ENCODE results near the gene RASSF3. TPM values are rescaled to one million over a fixed set of nuclear protein-coding genes. Genes with fewer than 3 reads are reported as not detected.
"Not testable (repeated sequence)": the region's sequence is repeated elsewhere in the genome, so short reads cannot be mapped to it uniquely, and the experiment has no call there.

RASSF3 gene
- total and polyA plus RNA-seq, 2 donors from 2014 or later: 8.2 to 35.6 TPM

- Histone ChIP-seq H3K36me3 (ENCODE audit: control insufficient read depth in 2 of 3, insufficient read depth in 3 of 3, low read length in 3 of 3) (no peaks in the 10 kb centered on the region), H3K9ac (ENCODE audit: low read length in 3 of 3) (no peak overlapping the region), H3K27me3 (ENCODE audit: control insufficient read depth, insufficient read depth, low read length) (no peaks in the 10 kb centered on the region), H3K27ac (ENCODE audit: low read depth in 2 of 2, low read length in 2 of 2) (no peak overlapping the region), H3K4me1 (ENCODE audit: control insufficient read depth in 2 of 3, insufficient read depth in 2 of 3, low read depth in 1 of 3, low read length in 3 of 3) (no peaks in the 10 kb centered on the region), H3K9me3 (ENCODE audit: control insufficient read depth in 2 of 3, insufficient read depth in 1 of 3, low read length in 3 of 3) (no peaks in the 10 kb centered on the region), H3K4me3 (ENCODE audit: low read length in 3 of 3) (no peak overlapping the region)
- TF ChIP-seq, protein P1, sequence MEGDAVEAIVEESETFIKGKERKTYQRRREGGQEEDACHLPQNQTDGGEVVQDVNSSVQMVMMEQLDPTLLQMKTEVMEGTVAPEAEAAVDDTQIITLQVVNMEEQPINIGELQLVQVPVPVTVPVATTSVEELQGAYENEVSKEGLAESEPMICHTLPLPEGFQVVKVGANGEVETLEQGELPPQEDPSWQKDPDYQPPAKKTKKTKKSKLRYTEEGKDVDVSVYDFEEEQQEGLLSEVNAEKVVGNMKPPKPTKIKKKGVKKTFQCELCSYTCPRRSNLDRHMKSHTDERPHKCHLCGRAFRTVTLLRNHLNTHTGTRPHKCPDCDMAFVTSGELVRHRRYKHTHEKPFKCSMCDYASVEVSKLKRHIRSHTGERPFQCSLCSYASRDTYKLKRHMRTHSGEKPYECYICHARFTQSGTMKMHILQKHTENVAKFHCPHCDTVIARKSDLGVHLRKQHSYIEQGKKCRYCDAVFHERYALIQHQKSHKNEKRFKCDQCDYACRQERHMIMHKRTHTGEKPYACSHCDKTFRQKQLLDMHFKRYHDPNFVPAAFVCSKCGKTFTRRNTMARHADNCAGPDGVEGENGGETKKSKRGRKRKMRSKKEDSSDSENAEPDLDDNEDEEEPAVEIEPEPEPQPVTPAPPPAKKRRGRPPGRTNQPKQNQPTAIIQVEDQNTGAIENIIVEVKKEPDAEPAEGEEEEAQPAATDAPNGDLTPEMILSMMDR (IDR thresholded peaks at IDR 0.05; ENCODE audit: borderline replicate concordance, extremely low read depth, insufficient read depth): no peak
- FAIRE-seq (no peak), DNase-seq (no peak)
- intact Hi-C loops (cut with DNase I): no loop called here
Measured at GRCh38 chr12:64652346-64652745, 42.1 kb downstream of the RASSF3 start.

- Histone ChIP-seq H3K9me3 (ENCODE audit: control insufficient read depth in 2 of 3, insufficient read depth in 1 of 3, low read length in 3 of 3) (no peaks in the 10 kb centered on the region), H3K4me1 (ENCODE audit: control insufficient read depth in 2 of 3, insufficient read depth in 2 of 3, low read depth in 1 of 3, low read length in 3 of 3) (no peaks in the 10 kb centered on the region), H3K4me3 (ENCODE audit: low read length in 3 of 3) (no peak overlapping the region), H3K36me3 (ENCODE audit: control insufficient read depth in 2 of 3, insufficient read depth in 3 of 3, low read length in 3 of 3) (no peaks in the 10 kb centered on the region), H3K9ac (ENCODE audit: low read length in 3 of 3) (no peak overlapping the region), H3K27ac (ENCODE audit: low read depth in 2 of 2, low read length in 2 of 2) (no peak overlapping the region), H3K27me3 (ENCODE audit: control insufficient read depth, insufficient read depth, low read length) (no peaks in the 10 kb centered on the region)
- FAIRE-seq (no peak), DNase-seq (no peak)
- intact Hi-C loops (cut with DNase I): no loop called here
- TF ChIP-seq, protein P1 (IDR thresholded peaks at IDR 0.05; ENCODE audit: borderline replicate concordance, extremely low read depth, insufficient read depth): no peak
Measured at GRCh38 chr12:64653123-64653522, 42.8 kb downstream of the RASSF3 start.

DNA sequence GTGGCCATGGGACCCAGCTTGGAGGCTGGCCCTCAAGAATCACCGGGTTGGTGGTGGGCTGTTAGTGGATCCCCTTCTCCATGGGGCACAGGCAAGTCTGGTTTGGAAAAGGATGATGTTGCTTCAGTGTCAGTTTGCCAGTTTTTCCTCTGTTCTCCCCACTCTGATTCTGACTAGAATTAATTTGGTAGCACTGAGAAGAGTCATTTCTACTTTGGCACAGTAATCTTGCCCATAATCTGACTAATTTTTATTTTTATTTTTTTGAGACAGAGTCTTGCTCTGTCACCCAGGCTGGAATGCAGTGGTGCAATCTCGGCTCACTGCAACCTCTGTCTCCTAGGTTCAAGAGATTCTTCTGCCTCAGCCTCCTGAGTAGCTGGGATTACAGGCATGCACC is 43.6 kb downstream of the RASSF3 start:
- FAIRE-seq; DNase-seq; H3K27me3 ChIP-seq (ENCODE audit: control insufficient read depth, insufficient read depth, low read length); H3K36me3 ChIP-seq (ENCODE audit: control insufficient read depth in 2 of 3, insufficient read depth in 3 of 3, low read length in 3 of 3); H3K9me3 ChIP-seq (ENCODE audit: control insufficient read depth in 2 of 3, insufficient read depth in 1 of 3, low read length in 3 of 3); H3K9ac ChIP-seq (ENCODE audit: low read length in 3 of 3); H3K4me3 ChIP-seq (ENCODE audit: low read length in 3 of 3); intact Hi-C loops (cut with DNase I); H3K27ac ChIP-seq (ENCODE audit: low read depth in 2 of 2, low read length in 2 of 2); H3K4me1 ChIP-seq (ENCODE audit: control insufficient read depth in 2 of 3, insufficient read depth in 2 of 3, low read depth in 1 of 3, low read length in 3 of 3): not testable (repeated sequence)

GRCh38 chr12:64655141-64655540 is 44.8 kb downstream of the RASSF3 start:
- Histone ChIP-seq H3K9ac (ENCODE audit: low read length in 3 of 3) (no peak overlapping the region), H3K27ac (ENCODE audit: low read depth in 2 of 2, low read length in 2 of 2) (no peak overlapping the region), H3K27me3 (ENCODE audit: control insufficient read depth, insufficient read depth, low read length) (no peaks in the 10 kb centered on the region), H3K36me3 (ENCODE audit: control insufficient read depth in 2 of 3, insufficient read depth in 3 of 3, low read length in 3 of 3) (no peaks in the 10 kb centered on the region), H3K4me3 (ENCODE audit: low read length in 3 of 3) (no peak overlapping the region), H3K4me1 (ENCODE audit: control insufficient read depth in 2 of 3, insufficient read depth in 2 of 3, low read depth in 1 of 3, low read length in 3 of 3) (no peaks in the 10 kb centered on the region), H3K9me3 (ENCODE audit: control insufficient read depth in 2 of 3, insufficient read depth in 1 of 3, low read length in 3 of 3) (no peaks in the 10 kb centered on the region)
- no peak for DNase-seq
- TF ChIP-seq, protein P1 (IDR thresholded peaks at IDR 0.05; ENCODE audit: borderline replicate concordance, extremely low read depth, insufficient read depth): no peak
- no peak for FAIRE-seq
- intact Hi-C loops (cut with DNase I): no loop called here
